NB4 (cell line): ENCODE measurements around the gene MLLT3.

ENCODE experiments used
- CTCF ChIP-seq: IDR thresholded peaks from one replicate; pipeline ENCODE4 v1.5.1; 2012; ENCODE audit warnings: low read depth, low read length
- MYC ChIP-seq: IDR thresholded peaks from 2 replicates; pipeline ENCODE4 v1.6.1; 2011; ENCODE audit warnings: low read depth, low read length
- POLR2A ChIP-seq: IDR thresholded peaks from 2 replicates; pipeline ENCODE4 v1.6.1; 2011; ENCODE audit warnings: mild to moderate bottlenecking; ENCODE audit not compliant: insufficient read length; ENCODE audit errors: extremely low read depth
- TF ChIP-seq, protein P1 (sequence below): IDR thresholded peaks from 2 replicates; pipeline ENCODE4 v1.6.1; 2011; ENCODE audit warnings: low read depth, low read length

DNA sequence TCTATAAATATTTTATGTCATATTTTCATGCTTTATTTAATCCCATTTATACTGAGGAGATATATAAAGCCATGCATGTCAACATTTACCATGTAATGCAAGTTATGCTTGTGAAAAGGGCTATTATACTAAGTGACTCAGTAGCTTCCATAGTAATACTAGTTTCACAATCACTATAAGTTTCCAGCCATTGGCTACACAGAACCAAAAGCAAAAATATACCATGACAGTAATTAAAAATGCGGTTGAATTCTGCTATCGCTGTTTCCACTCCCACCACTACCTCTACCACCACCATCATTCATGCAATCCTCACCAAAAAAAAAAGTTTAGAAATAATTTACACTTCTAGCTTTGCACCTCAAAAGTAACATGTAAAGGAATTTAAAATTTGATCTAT, 60.2 kb downstream of the MLLT3 start:
- no peak for TF ChIP-seq CTCF
- TF ChIP-seq MYC, result no peak
- no peak for TF ChIP-seq POLR2A
- TF ChIP-seq, protein P1, sequence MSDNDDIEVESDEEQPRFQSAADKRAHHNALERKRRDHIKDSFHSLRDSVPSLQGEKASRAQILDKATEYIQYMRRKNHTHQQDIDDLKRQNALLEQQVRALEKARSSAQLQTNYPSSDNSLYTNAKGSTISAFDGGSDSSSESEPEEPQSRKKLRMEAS, result no peak
